HG03460 (cell line): ENCODE results near the gene PXDC1.
"Not testable (repeated sequence)": the region's sequence is repeated elsewhere in the genome, so short reads cannot be mapped to it uniquely, and the experiment has no call there.

Experiments
- ATAC-seq: cut with Tn5 transposase; IDR thresholded peaks from one replicate; pipeline ENCODE4 v1.9.1; 2021; ENCODE audit not compliant: unreplicated experiment

PXDC1 gene

DNA sequence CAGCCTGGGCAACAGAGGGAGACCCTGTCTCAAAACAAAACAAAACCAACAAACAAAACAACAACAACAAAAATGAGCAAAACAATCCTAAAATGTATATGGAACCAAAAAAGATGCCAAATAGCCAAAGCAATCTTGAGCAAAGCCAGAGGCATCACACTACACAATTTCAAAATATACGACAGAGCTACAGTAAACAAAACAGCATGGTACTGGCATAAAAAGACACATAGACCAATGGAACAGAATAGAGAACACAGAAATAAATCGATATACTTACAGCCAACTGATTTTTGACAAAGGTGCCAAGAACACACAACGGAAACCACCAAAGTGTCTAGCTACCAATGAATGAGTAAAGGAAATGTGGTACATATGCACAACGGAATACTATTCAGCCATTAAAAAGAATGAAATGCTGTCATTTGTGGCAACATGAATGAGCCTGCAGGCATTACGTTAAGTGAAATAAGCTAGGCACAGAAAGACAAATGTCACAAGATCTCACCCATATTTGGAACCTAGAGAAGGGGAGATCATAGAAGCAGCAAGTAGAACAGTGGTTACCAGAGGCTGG is 16.4 kb downstream of the PXDC1 start:
- ATAC-seq, result no peak

DNA sequence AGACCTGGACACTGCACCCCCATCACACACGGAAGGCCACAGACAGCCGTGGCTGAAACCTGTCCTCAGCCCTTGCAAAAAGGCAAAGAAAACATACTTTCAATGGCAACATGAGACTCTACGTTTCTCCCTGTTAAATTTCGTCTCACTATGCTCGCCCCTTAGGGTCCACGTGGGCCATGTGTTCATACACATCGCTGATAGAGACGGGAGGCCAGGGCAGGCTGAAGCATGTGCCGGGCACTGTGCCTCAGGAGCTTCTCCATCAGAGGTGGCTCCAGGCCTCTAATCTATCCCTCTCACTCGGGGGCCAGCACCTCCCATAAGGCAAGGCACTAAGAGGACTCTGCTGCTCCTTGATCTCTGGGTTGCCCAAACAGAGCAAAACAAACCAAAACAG is 17.5 kb downstream of the PXDC1 start:
- no peak for ATAC-seq

DNA sequence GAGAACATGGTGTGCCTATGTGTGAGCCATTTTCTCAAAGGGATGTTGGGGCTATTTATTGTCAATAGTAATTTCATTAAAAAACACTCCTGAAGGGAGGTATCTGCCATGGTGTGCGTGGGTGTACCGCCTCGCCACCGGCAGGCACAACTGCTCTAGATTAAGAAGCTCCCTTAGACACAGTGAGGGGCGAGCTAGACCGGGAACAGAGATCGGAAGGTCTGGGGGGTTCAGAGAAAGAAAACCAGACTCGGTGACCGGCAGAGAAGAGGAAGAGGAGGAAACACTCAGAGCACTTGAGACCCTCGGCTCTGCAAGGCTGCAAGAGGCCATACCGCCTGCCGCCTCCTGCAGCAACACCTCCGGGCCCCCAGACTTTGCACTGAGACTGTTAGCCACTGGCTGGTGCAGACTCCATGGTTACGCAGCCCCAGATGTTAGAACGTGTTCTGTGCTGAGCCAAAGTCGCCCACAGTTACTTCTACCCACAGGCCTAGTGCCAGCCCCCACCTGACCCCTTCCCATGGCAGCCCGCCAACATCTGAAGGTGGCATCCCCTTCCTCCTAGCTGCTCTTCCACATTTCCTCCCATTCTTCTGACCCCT is 18.1 kb downstream of the PXDC1 start:
- no peak for ATAC-seq

DNA sequence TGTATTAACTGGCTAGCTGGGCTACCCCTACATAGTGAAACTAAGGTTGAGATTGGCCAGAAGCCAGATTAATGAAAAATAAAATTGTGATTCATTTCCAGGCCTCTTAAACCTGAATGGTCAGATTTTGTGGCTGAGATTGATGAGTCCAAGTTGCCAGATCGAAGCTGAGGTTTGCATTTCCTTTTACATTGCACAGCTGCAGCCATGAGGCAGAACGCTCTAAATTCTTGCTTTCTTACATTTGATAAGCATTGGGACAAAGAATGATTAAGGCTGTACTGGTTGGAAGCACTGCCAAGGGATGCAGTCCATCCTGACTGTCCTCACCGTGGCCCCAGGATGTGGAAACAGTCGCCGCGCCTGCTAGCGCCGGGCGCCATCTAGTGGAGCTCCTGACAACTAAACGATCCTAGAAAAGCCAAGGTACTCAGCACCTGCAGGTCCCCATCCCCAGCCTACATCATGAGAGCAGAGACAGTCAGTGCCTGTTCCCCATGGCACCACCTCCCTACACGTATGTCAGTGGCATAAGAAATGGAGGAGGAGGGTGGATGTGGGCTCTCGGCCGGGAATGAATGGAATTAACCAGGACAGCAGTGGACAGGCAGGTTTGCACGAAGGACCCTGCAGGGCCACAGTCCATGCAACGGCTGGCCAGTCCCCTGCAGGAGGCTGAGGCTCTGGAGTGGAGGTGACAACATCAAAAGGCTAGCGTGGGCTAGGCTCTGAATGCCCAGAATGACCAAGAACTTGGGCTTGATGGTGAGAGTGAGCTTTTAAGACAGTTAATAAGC is 19.0 kb downstream of the PXDC1 start:
- ATAC-seq, result no peak

DNA sequence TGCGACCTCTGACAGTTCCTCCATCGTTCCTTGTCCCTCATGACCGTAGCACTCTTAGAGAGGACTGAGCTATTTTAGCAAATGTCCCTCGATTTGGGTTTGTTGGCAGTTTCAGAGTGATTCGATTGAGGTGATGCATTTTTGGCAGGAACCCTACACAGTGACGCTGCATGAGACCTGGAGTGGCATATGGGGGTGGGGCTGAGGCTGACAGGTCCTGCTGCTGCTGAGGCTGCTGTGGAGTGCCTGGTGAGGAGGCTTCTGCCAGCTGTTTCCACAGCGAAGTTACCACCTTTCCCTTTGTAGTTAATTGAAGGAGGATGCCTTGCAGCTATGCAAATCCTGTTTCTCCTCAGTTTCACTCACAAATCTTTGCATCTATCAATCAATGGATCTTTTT is 19.8 kb downstream of the PXDC1 start:
- no peak for ATAC-seq

DNA sequence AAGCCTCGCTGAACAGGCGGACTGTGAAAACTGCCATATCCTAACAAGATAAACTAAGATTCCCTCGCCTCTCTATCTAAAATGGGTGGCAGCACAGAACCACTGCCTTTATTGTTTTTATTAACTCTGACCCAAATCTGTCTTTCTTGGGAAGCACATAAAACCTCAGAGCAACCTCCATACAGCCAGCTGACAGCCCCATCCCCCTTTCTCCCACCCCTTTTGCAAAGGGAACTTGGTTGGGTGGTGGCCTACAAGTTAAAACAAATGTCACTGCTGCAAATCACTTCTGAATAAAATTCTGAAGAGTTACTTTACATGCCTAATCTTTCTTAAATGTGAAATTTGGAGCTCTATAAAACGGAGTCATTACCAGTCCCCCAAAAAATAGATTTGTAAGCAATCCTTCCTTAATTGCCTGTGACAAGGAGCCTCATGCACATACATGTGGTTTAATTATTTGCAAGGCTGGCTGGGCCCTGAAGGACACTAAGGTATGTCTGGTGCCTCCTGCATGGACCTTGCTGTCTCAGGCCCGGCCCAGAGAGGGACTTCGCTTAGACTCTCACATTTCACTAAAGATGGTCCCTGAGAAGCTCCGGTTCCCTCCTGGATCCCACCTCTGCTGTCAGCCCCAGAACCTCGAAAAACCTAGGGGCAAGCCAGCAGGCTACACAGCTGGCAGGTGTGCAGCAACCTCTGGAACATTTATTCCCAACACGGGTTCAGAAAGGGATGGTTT is 21.7 kb downstream of the PXDC1 start:
- no peak for ATAC-seq

DNA sequence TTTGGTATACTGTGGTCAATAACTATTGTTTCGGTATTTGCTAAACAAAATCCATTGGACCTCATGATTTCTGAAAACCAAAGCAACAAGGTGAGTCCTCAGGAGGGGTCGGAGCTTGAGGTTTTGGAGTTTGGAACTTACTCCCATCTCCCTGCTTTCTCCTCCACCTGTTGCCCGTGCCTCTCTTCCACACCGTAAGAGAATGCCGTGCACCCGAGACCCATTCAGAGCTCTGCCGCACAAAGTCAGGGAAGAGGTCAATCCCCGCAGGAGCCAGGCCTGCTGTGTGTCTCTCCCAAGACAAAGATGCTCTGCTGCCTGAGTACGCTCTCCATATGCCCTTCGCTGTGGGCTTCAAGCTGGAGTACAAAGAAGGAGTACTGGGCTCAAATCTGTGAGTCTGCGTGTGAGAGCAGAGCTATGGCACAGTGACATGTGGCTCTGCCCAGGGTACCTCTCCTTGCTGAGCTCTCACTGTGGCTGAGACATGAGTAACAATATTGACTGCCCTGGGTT is 23.9 kb downstream of the PXDC1 start:
- no peak for ATAC-seq

DNA sequence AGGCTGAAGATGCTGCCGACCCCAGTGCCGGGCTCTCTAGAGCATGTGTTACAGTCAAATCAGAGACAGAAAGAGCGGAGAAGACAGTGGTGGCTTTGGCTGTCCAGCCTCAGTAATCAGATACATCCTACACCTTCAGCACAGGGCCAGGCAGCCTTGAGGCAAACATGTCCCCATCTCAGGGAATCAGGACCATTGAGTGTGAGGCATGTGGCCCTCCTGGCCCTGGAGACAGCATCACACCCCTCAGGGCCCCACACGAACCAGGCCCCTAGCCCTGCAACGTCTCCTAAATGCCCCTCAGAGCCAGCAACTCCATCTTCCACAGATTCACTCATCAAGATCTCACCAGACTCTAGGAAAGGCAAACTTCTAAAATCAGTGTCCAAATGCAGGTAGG is 24.5 kb downstream of the PXDC1 start:
- no peak for ATAC-seq

DNA sequence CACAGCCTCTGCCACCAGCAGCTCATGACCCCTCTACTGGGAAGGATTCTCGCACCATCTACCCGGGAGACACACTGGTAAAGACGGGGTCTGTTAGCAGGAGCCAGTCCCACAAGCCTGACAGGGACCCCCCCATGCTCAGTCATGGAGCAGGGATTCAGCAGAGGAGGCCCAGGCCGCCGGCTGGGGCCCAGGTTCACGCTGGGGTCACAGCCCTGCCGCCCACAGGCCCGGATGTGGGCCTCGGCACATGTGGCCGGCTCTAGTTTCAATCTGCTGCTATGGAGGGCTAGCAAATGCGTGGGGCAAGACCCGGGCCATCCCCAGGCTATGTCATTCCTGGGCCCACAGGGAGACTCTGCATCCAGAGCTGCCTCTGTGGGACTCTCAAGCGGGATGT is 25.1 kb downstream of the PXDC1 start:
- no peak for ATAC-seq

DNA sequence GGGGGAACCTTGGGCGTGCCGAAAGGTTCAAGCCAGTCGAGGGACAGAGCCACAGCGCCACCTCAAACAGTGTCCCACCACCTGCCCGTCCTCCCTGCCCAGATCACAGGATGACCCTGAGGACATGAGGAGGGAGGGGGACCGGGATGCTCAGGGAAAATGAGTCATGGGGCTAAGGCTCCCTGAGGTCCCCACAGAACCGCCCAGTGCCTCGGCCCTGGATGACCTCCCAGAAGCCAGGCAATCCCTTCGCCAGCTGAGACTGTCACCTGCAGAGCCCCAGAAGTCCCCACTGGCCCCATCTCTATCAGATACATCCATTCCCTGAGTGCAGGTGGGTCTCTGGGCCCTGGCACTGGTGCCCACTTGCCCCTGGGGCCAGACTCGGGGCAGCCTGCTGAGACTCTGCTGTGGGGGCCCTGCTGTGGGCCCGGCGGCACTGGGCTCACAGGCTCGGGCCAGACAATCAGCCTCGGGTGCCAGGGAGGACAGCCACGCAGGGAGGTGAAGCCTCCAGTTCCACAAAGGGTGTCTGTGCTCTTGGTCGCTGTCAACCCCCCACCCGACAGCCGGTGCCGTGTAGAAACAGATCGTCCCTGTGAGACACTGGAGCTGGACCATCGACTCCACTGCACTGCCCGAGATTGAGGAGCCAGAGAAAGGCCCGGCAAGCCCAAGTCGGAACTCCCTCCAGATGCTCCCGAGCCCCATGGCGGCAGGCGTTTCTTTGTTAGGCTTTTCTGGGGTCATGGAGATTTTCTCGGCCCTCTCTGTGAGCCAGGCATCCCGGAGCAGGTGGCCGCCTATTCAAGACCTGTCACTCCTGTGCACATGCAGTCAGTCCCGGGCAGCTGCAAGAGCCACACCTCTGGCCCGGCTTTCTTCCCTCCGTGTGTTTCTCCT is 26.1 kb downstream of the PXDC1 start:
- ATAC-seq, result no peak

DNA sequence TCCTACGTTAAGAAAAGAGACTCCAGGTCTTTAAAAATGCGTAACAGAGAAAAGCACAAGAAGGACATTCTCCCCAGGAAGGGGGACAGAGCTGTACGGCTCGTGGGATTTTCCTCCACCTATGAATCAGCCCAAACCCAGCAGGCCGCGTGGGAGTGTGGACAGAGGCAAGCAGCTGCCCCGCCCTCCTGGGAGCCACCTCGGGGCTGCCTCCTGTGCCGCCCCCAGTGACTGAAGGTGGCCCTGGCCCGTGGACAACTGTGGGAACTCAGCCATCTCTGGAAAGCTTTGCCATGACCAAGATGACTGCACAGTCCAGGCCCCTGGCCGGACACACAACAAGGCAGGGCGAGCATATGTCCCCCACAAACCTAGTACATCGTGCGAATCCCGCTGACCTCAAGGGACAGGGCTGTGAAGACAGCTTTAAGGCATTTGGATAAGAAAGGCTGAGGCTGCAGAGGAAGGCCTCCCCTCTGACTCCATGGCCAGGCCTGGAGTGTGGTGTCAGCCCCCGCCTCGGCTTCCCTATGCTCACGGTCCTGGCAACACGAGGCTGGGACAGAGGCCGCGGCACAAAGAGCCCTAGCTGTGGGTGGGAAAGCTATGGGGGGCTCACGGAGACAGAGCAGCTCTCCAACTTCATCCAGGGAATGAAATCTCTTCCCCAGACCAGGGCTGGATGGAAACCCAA is 26.9 kb downstream of the PXDC1 start:
- ATAC-seq, result no peak

DNA sequence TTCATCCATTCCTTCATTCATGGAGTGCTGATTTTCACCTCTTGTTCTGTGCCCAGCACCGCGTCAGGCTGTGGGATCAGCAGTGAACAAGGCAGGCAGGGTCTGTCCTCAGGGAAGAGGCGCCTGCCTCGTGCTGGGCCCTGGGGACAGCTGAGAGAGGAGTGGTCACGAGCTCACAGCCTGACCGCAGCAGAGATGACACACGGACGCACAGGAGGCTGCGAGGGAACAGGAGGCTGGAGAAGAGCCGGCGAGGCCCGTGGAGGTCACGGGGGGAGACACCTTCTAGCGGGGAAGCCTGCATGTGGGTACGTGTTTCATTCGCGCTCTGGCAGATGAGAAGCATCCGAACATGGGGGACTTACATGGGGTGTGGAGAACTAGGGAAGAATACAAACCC is 27.5 kb downstream of the PXDC1 start:
- no peak for ATAC-seq

DNA sequence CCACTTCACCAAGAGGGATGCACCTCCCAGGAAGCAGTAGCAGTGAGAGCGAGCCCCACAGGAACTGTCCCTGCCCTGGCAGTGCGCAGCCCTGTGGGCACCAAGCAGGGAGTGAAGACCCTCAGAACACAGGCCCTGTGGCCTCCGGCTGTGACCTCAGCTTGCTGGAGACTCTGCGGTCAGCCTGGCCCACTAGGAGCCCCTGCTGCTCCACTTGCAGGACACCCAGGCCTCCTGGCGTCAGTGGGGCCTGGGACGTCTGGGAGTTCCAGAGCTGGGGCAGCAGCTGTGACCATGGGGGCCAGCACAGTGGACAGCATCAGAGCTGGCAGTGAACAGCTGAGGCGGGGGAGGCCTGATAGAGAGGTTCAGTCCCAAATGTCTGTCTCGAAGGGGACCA is 28.3 kb downstream of the PXDC1 start:
- ATAC-seq, result no peak

DNA sequence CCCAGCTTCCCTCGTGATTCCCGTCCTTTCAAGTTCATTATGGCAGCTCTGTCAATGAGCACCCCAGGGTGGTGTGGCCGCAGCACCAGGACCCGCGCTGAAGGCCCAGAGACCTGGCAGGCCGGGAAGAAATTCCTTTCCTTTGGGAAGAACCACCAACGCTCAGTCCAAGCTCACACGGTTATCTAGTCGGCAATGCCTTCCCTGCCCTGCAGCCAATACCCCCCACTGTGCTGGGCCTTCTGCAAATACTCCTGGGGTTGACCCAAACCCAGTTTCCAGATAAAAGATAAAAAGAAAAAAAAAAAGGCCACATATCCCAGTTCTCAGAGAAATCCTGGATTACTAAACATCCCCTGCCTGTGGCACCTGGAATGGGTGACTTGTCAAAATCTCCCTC is 28.7 kb downstream of the PXDC1 start:
- no peak for ATAC-seq

DNA sequence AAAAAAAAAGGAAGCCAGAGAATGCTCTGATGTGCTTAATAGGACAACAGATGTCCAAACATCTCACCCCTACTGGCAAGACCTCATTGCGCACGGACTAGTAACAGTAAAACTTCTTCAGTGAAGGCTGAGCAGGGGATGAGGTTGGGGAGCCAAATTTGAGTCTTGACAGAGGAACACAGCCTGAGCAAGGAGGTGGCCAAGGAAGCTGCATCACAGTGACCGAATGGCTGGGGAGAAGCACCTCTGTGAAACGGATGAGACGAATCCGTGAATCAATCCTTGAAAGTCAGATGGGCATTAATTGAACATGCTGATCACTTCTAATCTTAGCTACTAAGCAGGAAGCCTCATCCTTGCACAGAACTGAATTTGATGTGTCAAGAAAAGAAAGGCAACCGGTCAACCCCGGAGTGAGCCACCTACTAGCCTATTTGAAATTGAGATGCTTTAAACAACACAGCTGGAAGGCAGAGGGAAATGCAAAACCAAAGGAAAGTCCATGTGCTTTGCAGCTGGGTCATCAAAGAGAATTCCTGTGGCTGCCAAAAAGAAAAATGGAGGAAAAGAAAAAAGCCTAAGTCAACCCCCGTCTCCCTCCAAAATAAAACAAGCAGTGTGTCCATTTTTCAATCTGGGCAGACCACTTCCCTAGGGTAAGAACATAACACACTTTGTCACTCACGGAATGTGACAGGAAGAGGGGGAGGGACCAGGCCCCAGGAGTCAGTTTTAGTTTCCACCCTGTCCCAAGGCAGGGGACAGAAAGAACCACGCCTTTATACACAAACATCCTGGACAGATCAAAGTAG is 29.5 kb downstream of the PXDC1 start:
- ATAC-seq, result no peak

DNA sequence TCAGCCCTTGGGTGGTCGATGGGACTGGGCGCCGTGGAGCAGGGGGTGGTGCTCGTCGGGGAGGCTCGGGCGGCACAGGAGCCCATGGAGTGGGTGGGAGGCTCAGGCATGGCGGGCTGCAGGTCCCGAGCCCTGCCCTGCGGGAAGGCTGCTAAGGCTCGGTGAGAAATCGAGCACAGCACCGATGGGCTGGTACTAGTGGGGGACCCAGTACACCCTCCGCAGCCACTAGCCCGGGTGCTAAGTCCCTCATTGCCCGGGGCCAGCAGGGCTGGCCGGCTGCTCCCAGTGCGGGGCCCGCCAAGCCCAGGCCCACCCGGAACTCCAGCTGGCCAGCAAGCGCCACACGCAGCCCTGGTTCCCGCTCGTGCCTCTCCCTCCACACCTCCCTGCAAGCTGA is 30.7 kb downstream of the PXDC1 start:
- not testable (repeated sequence) for ATAC-seq

DNA sequence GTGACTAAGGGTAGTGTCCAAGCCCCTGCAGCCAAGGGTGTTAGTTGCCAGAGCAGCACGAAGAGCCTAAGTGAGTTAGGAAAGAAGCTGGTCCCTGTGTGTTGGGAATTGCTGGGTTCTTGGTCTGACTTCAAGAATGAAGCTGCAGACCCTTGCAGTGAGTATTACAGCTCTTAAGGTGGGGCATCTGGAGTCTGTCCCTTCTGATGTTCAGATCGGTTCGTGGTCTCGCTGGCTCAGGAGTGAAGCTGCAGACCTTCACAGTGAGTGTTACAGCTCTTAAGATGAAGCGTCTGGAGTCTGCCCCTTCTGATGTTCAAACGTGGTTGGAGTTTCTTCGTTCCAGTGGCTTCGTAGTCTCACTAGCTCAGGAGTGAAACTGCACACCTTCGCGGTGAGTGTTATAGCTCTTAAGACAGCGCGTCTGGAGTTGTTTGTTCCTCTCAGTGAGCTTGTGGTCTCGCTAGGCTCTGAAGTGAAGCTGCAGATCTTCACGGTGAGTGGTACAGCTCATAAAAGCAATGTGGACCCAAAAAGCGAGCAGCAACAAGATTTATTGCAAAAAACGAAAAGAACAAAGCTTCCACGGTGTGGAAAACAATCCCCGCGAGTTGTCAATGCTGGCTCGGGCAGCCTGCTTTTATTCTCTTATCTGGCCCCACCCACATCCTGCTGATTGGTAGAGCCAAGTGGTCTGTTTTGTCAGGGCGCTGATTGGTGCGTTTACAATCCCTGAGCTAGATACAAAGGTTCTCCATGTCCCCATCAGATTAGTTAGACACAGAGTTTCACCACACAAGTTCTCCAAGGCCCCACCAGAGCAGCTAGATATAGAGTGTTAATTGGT is 31.8 kb downstream of the PXDC1 start:
- ATAC-seq, result no peak

DNA sequence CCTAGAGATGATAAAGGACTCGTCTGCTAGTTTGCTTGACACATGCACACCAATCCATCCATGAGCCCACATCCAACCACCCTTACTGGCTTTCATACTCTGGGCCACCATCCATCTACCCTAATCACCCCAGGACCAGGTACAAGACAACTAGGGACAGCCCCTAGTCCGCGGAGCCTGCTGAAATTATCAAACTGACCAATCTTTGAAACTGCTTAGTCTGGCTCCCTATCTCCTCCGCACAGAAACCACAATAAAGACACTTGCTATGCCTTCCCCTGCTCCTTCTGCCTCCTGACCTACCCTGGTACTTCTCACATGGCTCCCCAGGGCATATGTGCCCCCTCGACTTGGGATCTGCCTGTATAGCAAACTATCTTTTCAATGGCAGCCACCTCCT is 33.1 kb downstream of the PXDC1 start:
- no peak for ATAC-seq
